ENCODE results near the gene NLGN2.

The NLGN2 gene

GRCh38 chr17:7440834-7441195 is 33.2 kb downstream of the NLGN2 start:
- no peak for TF ChIP-seq CTCF (IDR thresholded peaks at IDR 0.05; ENCODE audit: low read depth, low read length, missing control alignments)
- peak overlapping the region; percentile 3 for H3K4me3 ChIP-seq (ENCODE audit: low read depth, low read length)
- in situ Hi-C loops (cut with HindIII; ENCODE audit: low pct_ligation_motif_present, low sequenced_read_pairs): no loop called here
- no peak overlapping the region for H3K27ac ChIP-seq
- no peak for DNase-seq
- peaks cover 25% of the 10 kb centered on the region for H3K27me3 ChIP-seq (replicated peaks)
- H3K36me3 ChIP-seq (replicated peaks): no peaks in the 10 kb centered on the region

- no peaks in the 10 kb centered on the region for H3K36me3 ChIP-seq (replicated peaks)
- peaks cover 29% of the 10 kb centered on the region for H3K27me3 ChIP-seq (replicated peaks)
- H3K4me3 ChIP-seq (ENCODE audit: low read depth, low read length): no peak overlapping the region
- in situ Hi-C loops (cut with HindIII; ENCODE audit: low pct_ligation_motif_present, low sequenced_read_pairs): no loop called here
- no peak for TF ChIP-seq CTCF (IDR thresholded peaks at IDR 0.05; ENCODE audit: low read depth, low read length, missing control alignments)
- no peak overlapping the region for H3K27ac ChIP-seq
- no peak for DNase-seq
Observed at GRCh38 chr17:7441266-7441665, 33.6 kb downstream of the NLGN2 start.

GRCh38 chr17:7442142-7442541 is 34.5 kb downstream of the NLGN2 start:
- in situ Hi-C loops (cut with HindIII; ENCODE audit: low pct_ligation_motif_present, low sequenced_read_pairs): no loop called here
- no peak for TF ChIP-seq CTCF (IDR thresholded peaks at IDR 0.05; ENCODE audit: low read depth, low read length, missing control alignments)
- no peaks in the 10 kb centered on the region for H3K36me3 ChIP-seq (replicated peaks)

DNA sequence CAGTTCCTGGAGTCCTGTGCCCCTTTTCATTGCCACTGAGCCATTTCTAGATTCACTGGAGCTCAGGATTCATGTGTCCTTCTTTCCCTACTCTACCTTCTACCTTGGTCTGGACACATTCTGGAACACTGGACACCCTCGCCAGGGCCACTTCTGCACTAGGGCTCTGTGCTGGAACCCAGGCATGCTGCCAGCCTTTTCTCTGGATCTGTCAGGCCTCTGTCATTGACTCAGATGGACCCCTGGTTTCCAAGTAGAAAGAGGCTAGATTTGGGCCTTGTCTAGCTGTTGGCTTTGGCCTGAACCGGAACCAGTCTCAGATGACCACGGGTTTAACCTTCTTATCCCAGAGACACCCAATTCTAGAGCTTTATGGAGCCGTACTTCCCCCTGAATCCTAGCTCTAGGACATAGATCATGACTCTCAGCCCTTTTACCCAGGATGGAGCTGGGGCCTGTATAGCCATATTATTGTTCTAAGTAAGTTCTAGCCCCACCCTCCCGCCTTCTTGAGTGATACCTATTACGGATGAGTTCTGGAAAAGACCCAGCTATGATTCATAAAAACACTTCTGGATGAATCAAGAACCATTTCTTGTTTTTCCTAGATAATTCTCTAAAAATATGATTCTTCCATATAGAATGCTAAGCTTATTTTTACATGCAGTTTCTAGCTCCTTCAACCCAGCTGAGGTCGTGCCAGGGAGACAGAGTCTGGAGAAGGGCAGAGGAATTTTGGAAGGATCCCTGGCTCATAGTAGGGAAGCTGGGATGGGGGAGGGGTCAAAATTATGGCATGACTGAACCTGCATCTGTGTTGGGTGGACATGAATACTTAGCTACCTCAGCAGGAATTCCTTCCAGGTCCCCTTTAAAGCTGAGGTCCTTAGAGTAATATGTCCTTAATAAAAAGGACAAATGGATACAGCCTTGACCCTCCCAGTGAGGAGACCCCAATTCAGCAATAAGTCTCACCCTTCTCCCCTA is 36.1 kb downstream of the NLGN2 start:
- peaks cover 32% of the 10 kb centered on the region for H3K27me3 ChIP-seq (replicated peaks)
- no peaks in the 10 kb centered on the region for H3K36me3 ChIP-seq (replicated peaks)
- in situ Hi-C loops (cut with HindIII; ENCODE audit: low pct_ligation_motif_present, low sequenced_read_pairs): no loop called here
- DNase-seq: no peak
- no peak overlapping the region for H3K27ac ChIP-seq
- no peak for TF ChIP-seq CTCF (IDR thresholded peaks at IDR 0.05; ENCODE audit: low read depth, low read length, missing control alignments)
- no peak overlapping the region for H3K4me3 ChIP-seq (ENCODE audit: low read depth, low read length)

More at GRCh38 chr17:7442142-7442541, 34.5 kb downstream of the NLGN2 start:
- Histone ChIP-seq H3K27me3 (replicated peaks) (peaks cover 32% of the 10 kb centered on the region), H3K4me3 (ENCODE audit: low read depth, low read length) (no peak overlapping the region), H3K27ac (no peak overlapping the region)
- no peak for DNase-seq

GRCh38 chr17:7444682-7445618 is 37.3 kb downstream of the NLGN2 start, which contains the start of gene CHRNB1:
CHRNB1 (plus strand) TSS chr17:7445061; CDS start chr17:7445128, 67 bp downstream.
- peaks cover 24% of the 10 kb centered on the region for H3K27me3 ChIP-seq (replicated peaks)
- no peaks in the 10 kb centered on the region for H3K36me3 ChIP-seq (replicated peaks)
- in situ Hi-C loops (cut with HindIII; ENCODE audit: low pct_ligation_motif_present, low sequenced_read_pairs): no loop called here
- peak; percentile 12 for TF ChIP-seq CTCF (IDR thresholded peaks at IDR 0.05; ENCODE audit: low read depth, low read length, missing control alignments)
- H3K4me3 ChIP-seq (ENCODE audit: low read depth, low read length): peak within 1 kb of the TSS; percentile 30
- no peak for DNase-seq
- H3K27ac ChIP-seq: no peak within 1 kb of the TSS

Measured in brain microvascular endothelial cell (primary cell).